ENCODE data around the gene HDAC7. TPM values are rescaled to one million over a fixed set of nuclear protein-coding genes. Genes with fewer than 3 reads are reported as not detected.

Gene HDAC7
- total RNA-seq, 1 donor from 2014 or later = 105 TPM

- DNase-seq (ENCODE audit: low spot score) = no peak
Observed at GRCh38 chr12:47797441-47797840, 22.3 kb downstream of the HDAC7 start.

- no peak for DNase-seq (ENCODE audit: low spot score)
Observed at GRCh38 chr12:47795814-47796411, 23.8 kb downstream of the HDAC7 start.

- no peak for DNase-seq (ENCODE audit: low spot score)
Observed at GRCh38 chr12:47795121-47795813, 24.4 kb downstream of the HDAC7 start.

- DNase-seq (ENCODE audit: low spot score) = no peak
Observed at GRCh38 chr12:47794679-47795078, 25.0 kb downstream of the HDAC7 start.

- DNase-seq (ENCODE audit: low spot score) = no peak
Observed at GRCh38 chr12:47793015-47793681, 26.6 kb downstream of the HDAC7 start.

GRCh38 chr12:47791874-47792273, 27.8 kb downstream of the HDAC7 start:
- DNase-seq (ENCODE audit: low spot score) = no peak

GRCh38 chr12:47791351-47791746, 28.4 kb downstream of the HDAC7 start:
- no peak for DNase-seq (ENCODE audit: low spot score)

GRCh38 chr12:47790676-47791350, 28.9 kb downstream of the HDAC7 start:
- no peak for DNase-seq (ENCODE audit: low spot score)

- no peak for DNase-seq (ENCODE audit: low spot score)
Observed at GRCh38 chr12:47789712-47790489, 29.8 kb downstream of the HDAC7 start.

GRCh38 chr12:47789141-47789540, 30.6 kb downstream of the HDAC7 start:
- no peak for DNase-seq (ENCODE audit: low spot score)

- DNase-seq (ENCODE audit: low spot score) = no peak
Observed at GRCh38 chr12:47787596-47788319, 31.9 kb downstream of the HDAC7 start.

- no peak for DNase-seq (ENCODE audit: low spot score)
Observed at GRCh38 chr12:47786662-47787280, 32.9 kb downstream of the HDAC7 start.

- DNase-seq (ENCODE audit: low spot score) = no peak
Observed at GRCh38 chr12:47785887-47786661, 33.6 kb downstream of the HDAC7 start.

GRCh38 chr12:47785036-47785886, 34.4 kb downstream of the HDAC7 start:
- DNase-seq (ENCODE audit: low spot score) = no peak

- DNase-seq (ENCODE audit: low spot score) = no peak
Observed at GRCh38 chr12:47783821-47784819, 35.6 kb downstream of the HDAC7 start.

- no peak for DNase-seq (ENCODE audit: low spot score)
Observed at GRCh38 chr12:47783024-47783755, 36.5 kb downstream of the HDAC7 start.

All from mesenteric fat pad (tissue), 1 donor.